Measurements from ENCODE around the gene PLAC8L1.
A peak's percentile ranks its signal among the peaks of the same experiment; 100 is the strongest.
"Not testable (repeated sequence)": the region's sequence is repeated elsewhere in the genome, so short reads cannot be mapped to it uniquely, and the experiment has no call there.

The PLAC8L1 gene

GRCh38 chr5:146105477-146105876, at the start of gene PLAC8L1:
Gene PLAC8L1 (minus strand): TSS chr5:146105577. CDS start chr5:146104311, 1,266 bp downstream.
- DNase-seq (ENCODE audit: low spot score): no peak

GRCh38 chr5:146151970-146152369, 46.6 kb upstream of the PLAC8L1 start:
- no peak for DNase-seq (ENCODE audit: low spot score)

- DNase-seq (ENCODE audit: low spot score): no peak
These were observed 32.6 kb upstream of the PLAC8L1 start for GRCh38 chr5:146137967-146138403.

GRCh38 chr5:146130440-146131045, 25.2 kb upstream of the PLAC8L1 start:
- DNase-seq (ENCODE audit: low spot score): peak; percentile 18

GRCh38 chr5:146126068-146126467, 20.7 kb upstream of the PLAC8L1 start:
- no peak for DNase-seq (ENCODE audit: low spot score)

GRCh38 chr5:146124580-146124979, 19.2 kb upstream of the PLAC8L1 start:
- DNase-seq (ENCODE audit: low spot score): no peak

GRCh38 chr5:146121451-146121850, 16.1 kb upstream of the PLAC8L1 start:
- not testable (repeated sequence) for DNase-seq (ENCODE audit: low spot score)

- no peak for DNase-seq (ENCODE audit: low spot score)
These were observed 12.9 kb upstream of the PLAC8L1 start for GRCh38 chr5:146118322-146118721.

- DNase-seq (ENCODE audit: low spot score): not testable (repeated sequence)
These were observed 11.8 kb upstream of the PLAC8L1 start for GRCh38 chr5:146117216-146117615.

- DNase-seq (ENCODE audit: low spot score): no peak
These were observed 11.0 kb upstream of the PLAC8L1 start for GRCh38 chr5:146116361-146116760.

GRCh38 chr5:146112476-146112875, 7.1 kb upstream of the PLAC8L1 start:
- no peak for DNase-seq (ENCODE audit: low spot score)

GRCh38 chr5:146111409-146111808, 6.0 kb upstream of the PLAC8L1 start:
- no peak for DNase-seq (ENCODE audit: low spot score)

- DNase-seq (ENCODE audit: low spot score): peak; percentile 39
These were observed 4.0 kb upstream of the PLAC8L1 start for GRCh38 chr5:146109379-146109778.

GRCh38 chr5:146108870-146109269, 3.5 kb upstream of the PLAC8L1 start:
- not testable (repeated sequence) for DNase-seq (ENCODE audit: low spot score)

- DNase-seq (ENCODE audit: low spot score): no peak
These were observed 2.5 kb upstream of the PLAC8L1 start for GRCh38 chr5:146107901-146108300.

GRCh38 chr5:146103594-146103993, 1.8 kb downstream of the PLAC8L1 start:
- DNase-seq (ENCODE audit: low spot score): no peak

- no peak for DNase-seq (ENCODE audit: low spot score)
These were observed 3.7 kb downstream of the PLAC8L1 start for GRCh38 chr5:146101646-146102045.

GRCh38 chr5:146098047-146098446, 7.3 kb downstream of the PLAC8L1 start:
- no peak for DNase-seq (ENCODE audit: low spot score)

- no peak for DNase-seq (ENCODE audit: low spot score)
These were observed 13.5 kb downstream of the PLAC8L1 start for GRCh38 chr5:146091881-146092280.

GRCh38 chr5:146089287-146089686, 16.1 kb downstream of the PLAC8L1 start:
- DNase-seq (ENCODE audit: low spot score): no peak

GRCh38 chr5:146088098-146088497, 17.3 kb downstream of the PLAC8L1 start:
- no peak for DNase-seq (ENCODE audit: low spot score)

- DNase-seq (ENCODE audit: low spot score): no peak
These were observed 21.0 kb downstream of the PLAC8L1 start for GRCh38 chr5:146084376-146084775.

GRCh38 chr5:146082798-146083197, 22.6 kb downstream of the PLAC8L1 start:
- DNase-seq (ENCODE audit: low spot score): no peak

- DNase-seq (ENCODE audit: low spot score): no peak
These were observed 23.8 kb downstream of the PLAC8L1 start for GRCh38 chr5:146081556-146081955.

Data from D341Med (cell line).